ENCODE measurements around the gene CST7.
A peak's percentile ranks its signal among the peaks of the same experiment; 100 is the strongest.

The CST7 gene

DNA sequence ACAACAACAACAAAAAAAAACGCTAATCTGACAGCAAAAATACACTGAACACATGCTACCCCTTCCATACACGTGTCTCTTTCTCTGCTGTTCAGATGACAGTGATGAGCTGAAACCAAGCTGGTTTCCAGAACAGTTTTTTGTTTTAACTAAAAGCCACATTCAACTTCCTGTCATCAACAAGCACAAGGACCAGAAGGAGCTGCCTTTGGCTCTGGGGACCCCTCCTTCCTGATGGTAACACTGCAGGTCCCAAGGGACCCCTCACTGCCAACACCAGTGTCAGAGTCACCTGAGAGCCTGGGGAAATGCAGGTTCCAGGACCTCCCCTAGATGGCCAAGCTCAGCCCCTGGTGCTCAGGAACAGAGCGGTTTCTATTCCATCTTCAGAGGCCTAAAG is 6.0 kb downstream of the CST7 start:
- TF ChIP-seq, protein P1, sequence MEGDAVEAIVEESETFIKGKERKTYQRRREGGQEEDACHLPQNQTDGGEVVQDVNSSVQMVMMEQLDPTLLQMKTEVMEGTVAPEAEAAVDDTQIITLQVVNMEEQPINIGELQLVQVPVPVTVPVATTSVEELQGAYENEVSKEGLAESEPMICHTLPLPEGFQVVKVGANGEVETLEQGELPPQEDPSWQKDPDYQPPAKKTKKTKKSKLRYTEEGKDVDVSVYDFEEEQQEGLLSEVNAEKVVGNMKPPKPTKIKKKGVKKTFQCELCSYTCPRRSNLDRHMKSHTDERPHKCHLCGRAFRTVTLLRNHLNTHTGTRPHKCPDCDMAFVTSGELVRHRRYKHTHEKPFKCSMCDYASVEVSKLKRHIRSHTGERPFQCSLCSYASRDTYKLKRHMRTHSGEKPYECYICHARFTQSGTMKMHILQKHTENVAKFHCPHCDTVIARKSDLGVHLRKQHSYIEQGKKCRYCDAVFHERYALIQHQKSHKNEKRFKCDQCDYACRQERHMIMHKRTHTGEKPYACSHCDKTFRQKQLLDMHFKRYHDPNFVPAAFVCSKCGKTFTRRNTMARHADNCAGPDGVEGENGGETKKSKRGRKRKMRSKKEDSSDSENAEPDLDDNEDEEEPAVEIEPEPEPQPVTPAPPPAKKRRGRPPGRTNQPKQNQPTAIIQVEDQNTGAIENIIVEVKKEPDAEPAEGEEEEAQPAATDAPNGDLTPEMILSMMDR (IDR thresholded peaks at IDR 0.05; ENCODE audit: extremely low read depth, insufficient read depth, missing control alignments): no peak
- DNase-seq (ENCODE audit: low spot score): peak; percentile 49
- in situ Hi-C loops (cut with MboI; ENCODE audit: low pct_unique_long_range_greater_than_20kb, low sequenced_read_pairs, unreplicated experiment): no loop called here

DNA sequence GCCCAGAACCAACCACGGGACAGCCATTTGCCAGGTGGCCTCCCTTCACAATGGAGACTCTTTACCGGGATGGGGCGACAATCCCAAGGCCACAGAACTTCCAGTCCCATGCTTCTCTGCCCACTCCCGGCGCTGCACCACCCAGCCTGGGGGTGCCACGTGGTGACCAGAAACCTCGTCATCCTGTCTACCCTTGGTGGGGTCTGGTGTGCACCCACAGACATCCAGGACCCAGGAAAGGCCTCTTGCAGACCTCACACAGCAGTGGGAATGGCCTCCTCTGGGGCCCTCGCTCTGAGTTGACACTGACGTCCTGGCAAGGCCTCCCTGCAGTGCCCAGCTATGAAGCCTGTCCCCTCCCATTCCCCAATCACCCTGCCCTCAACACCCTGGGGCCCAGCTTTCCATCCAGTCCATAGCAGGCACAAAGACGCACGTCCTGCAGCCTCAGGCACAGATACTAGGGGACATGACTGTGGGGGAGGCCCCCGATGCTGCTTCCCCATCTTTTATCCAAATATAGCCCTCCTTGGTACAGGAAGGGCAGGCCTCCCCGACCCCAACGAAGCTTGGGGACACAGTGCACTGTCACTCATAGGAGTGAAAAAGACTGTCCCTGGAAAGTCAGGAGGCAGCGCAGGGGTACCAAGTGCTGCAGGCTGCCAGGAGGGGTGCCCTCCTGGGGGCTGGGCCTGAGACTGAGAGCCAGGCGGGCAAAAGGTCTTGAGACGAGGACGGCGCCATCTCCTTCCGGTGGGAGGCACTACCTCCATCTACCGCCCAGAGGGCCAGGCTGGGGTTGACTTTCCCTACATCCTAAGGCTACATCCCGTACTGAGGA is 7.2 kb downstream of the CST7 start:
- TF ChIP-seq, protein P1 (IDR thresholded peaks at IDR 0.05; ENCODE audit: extremely low read depth, insufficient read depth, missing control alignments): no peak
- DNase-seq (ENCODE audit: low spot score): no peak
- in situ Hi-C loops (cut with MboI; ENCODE audit: low pct_unique_long_range_greater_than_20kb, low sequenced_read_pairs, unreplicated experiment): no loop called here

DNA sequence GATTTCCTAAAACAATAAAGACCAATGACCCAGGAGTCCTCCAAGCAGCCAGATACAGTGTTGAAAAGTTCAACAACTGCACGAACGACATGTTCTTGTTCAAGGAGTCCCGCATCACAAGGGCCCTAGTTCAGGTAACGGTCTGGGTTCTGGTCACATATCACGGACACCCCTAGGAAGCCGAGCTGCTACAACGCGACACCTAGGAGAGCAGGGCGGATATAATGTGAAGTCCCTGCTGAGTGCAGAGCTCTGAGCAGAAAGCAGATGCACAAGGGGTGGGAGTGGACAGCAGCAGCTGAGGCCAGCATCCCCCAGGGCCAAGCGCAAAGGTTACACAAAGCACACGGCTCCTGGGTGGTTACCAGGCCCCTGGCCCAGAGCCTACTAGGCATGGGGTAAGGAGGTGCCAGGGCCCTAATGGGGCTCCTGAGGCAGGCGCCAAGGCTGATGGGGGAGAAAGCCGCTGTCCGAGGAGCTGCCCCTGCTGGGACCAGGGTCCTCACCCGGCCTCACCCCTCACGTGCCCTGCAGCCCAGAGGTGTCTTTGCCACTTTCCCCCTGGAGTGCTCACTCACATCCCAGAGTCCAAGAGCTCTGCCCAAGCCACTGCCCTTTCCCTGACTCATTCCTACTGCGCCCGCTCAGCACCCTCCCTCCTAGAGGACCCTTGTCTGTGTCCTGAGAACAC is 8.4 kb downstream of the CST7 start:
- no peak for DNase-seq (ENCODE audit: low spot score)
- TF ChIP-seq, protein P1 (IDR thresholded peaks at IDR 0.05; ENCODE audit: extremely low read depth, insufficient read depth, missing control alignments): no peak
- in situ Hi-C loops (cut with MboI; ENCODE audit: low pct_unique_long_range_greater_than_20kb, low sequenced_read_pairs, unreplicated experiment): no loop called here

DNA sequence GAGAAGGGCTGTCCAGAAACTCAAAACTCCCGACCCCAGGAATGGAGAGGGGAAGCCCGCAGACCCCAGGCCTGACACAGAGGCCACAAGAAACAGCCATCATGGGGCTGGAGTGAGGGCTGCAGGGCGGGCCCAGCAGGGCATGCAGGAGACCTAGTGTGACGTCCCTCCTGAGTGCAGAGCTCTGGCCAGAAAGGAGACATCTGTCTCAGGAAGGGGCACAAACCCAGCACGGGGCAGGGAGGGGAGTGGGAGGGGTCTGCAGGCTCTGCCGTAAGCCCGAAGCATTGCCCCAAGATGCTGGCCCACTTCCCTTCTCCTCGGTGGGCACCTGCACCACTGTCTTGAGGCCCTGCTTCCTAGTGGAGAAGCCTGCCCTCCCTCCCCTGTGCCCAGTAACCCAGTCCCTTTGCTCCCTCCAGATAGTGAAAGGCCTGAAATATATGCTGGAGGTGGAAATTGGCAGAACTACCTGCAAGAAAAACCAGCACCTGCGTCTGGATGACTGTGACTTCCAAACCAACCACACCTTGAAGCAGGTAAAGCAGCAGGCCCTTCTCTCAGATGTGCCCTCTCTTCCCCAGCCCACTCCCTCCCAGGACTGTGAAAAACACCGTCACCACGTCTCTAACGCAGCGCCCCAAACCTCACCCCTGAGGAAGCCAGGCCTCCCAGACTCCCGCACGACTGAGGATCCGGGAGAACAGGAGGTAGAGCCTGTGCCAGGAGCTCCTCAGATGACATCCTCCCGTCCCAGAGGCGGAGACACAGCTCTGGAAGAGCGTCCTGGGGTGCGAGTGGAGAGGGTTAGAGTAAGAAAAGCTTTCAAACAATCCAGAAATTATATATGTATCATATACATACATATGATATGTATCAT is 9.7 kb downstream of the CST7 start:
- DNase-seq (ENCODE audit: low spot score): no peak
- TF ChIP-seq, protein P1 (IDR thresholded peaks at IDR 0.05; ENCODE audit: extremely low read depth, insufficient read depth, missing control alignments): no peak
- in situ Hi-C loops (cut with MboI; ENCODE audit: low pct_unique_long_range_greater_than_20kb, low sequenced_read_pairs, unreplicated experiment): no loop called here

DNA sequence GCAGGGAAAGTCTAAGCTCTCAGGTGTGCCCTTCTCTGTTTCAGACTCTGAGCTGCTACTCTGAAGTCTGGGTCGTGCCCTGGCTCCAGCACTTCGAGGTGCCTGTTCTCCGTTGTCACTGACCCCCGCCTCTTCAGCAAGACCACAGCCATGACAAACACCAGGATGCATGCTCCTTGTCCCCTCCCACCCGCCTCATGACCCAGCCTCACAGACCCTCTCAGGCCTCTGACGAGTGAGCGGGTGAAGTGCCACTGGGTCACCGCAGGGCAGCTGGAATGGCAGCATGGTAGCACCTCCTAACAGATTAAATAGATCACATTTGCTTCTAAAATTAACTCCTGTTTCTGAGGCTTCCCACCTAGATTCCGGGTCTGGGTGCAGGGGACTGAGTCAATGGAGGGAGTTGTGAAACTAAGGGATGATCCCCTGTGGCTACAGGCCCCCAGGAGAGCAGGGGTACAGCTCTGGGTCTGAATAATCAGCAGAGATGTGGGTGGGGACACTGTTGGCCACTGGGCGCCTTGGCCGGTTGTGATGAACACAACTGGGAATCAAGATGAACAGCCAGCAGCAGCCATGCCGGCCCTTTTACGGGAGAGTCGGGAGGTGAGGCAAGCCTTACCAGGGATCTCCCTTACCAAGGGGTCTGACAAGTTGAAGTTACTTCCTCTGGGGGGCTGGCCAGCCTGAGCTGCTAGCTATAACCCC is 10.7 kb downstream of the CST7 start:
- in situ Hi-C loops (cut with MboI; ENCODE audit: low pct_unique_long_range_greater_than_20kb, low sequenced_read_pairs, unreplicated experiment): no loop called here
- TF ChIP-seq, protein P1 (IDR thresholded peaks at IDR 0.05; ENCODE audit: extremely low read depth, insufficient read depth, missing control alignments): no peak
- no peak for DNase-seq (ENCODE audit: low spot score)

All from GM13977 (cell line).